GM18858 (cell line): ENCODE results near the gene SEC22B.
A peak's percentile ranks its signal among the peaks of the same experiment; 100 is the strongest.
"Not testable (repeated sequence)": the region's sequence is repeated elsewhere in the genome, so short reads cannot be mapped to it uniquely, and the experiment has no call there.

Experiments
- ATAC-seq: cut with Tn5 transposase; IDR thresholded peaks from one replicate; pipeline ENCODE4 v1.9.1; 2021; ENCODE audit not compliant: unreplicated experiment

The SEC22B gene

DNA sequence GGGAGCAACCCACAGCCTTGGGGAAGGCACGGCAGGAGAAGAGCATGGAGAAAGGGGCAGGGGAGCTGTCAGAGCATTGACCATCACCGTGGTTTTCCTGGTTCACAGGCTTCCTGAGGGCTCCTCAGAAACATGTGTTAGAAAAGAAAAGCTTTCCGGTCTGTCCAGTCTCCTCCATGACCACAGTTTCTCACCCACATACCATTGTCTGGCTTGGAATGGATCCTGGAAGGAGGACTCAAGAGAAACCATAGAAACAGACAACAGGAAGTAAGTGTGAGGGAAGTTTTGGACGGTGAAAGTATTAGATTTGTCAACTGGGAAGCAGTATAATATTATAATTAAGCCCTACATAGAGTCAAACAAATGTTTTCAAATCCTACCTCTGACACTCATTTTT is 55.8 kb downstream of the SEC22B start:
- ATAC-seq = not testable (repeated sequence)

DNA sequence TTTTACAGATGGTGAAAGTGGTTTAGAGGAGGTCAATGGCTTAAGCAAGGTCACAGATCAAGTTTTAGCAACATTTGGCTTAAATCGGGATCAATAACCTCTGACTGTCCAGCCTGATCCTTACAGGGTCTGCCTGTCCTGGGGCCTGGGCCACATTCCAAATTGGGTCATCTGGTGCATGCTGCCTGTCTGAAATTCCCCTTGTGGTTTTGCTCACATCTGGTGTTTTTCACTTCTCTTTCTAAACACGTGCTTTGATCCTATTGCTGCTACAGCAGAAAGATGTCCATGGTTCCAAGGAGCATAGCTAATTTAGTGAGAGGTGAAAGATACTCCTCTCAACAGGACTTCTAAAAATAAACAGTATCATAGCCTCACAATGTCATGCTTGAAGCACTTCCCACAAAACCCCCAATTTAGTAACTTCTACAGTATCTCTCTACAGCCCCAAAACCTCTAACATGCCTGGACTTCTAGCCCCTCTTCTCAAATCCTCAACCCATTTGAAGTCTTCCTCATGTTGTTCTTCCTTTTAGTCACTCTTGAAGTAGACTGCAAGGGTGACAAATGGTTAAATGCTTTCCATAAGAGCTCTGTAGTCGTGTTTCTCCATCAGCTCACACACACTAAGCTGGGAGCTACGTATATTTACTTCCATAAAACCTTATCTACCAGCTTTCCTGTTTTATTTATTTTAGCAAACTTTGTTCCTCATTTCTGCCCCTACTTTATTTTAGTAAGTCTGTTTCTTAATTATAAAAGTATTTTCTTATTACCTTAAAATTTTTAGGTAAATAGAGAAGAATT is 58.7 kb downstream of the SEC22B start:
- peak; percentile 60 for ATAC-seq

DNA sequence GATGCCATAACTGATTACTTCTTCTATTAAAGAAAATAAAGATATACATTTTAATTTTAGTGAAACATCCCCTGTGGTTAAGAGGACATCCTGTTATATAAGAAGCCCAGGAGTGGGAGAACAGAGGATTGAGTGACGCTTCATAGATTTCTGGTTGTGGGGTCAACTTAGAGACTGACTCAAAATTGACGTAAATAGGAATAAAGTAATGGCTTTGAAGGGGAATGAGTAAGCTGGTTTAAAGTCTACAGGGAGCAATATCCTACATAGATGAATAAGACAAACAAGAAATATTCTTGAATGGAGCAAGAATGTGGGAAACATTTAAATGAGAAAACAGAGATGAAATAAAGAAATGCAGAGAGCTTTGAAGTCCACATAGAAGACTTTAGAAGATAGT is 60.2 kb downstream of the SEC22B start:
- ATAC-seq = not testable (repeated sequence)

DNA sequence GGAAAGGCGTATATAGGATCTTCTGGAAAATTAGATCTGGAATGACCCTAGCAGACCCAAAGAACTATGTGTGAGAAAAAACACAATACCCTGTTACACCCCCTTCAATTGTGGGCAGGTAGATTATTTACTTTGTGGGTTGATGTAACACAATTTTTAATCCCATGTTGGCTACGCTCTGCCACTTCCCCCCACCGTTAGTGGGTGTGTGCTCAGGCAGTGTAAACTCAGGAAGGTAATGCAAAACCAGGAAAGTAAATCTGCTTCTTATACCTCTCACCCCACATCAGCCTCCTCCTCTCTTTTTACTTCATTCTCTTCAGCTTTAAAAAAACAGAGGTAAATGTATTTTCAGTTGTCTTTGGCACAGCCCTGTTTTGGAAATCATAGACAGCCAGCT is 63.2 kb downstream of the SEC22B start:
- ATAC-seq = not testable (repeated sequence)

DNA sequence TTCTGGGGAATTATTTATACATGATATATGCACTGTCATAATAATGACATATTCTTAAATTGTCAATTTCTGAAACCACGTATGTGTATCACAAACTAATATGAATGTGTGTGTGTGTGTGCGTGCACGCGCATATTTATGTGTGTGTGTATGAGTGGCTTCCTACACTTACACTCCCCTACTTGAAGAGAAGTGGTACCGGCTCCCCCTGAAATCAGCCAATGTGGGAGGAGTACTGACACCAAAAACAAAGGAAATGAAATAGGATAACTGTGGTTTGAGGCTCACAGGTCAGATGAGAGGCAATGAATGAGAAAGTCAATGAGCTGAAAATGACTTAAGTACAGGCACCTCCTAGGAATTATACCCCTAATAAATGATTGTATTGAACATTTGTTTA is 64.1 kb downstream of the SEC22B start:
- ATAC-seq = not testable (repeated sequence)

DNA sequence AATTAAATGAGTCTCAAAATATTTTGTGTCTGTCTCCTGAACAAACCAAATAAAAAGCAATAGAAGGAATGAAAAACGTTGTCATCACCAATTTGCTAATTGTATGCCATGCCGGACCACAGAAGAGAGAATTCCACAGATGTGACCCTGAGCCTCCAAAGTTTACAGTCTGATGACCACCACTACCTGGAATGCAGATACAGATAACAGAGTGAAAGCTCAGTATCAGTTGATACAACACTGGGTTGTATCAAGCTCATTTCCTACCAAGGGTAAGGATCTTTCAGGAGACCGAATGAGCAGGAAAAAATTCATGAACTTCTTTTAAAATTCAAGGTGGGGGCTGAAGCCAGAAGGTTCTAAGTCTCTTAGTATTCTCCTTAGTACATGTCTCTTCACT is 64.5 kb downstream of the SEC22B start:
- not testable (repeated sequence) for ATAC-seq

DNA sequence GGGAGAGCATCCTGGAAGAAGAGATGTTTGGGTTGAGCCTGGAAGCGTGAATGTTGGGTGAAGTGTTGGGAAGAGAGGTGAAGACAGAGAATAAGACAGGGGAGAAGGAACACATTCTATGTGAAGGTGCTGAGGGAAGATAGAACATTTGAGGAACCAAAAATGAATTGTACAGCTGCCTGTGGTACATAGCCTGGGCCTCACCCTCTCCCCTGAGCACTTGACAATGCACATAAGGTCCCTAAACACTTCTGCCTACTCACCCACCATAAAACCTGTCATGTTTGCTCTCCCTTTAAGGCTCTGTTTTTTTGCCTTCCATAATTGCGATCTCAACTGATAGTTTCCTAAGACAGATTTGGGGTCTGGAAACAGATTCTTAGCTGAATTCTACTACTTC is 65.3 kb downstream of the SEC22B start:
- ATAC-seq = not testable (repeated sequence)

DNA sequence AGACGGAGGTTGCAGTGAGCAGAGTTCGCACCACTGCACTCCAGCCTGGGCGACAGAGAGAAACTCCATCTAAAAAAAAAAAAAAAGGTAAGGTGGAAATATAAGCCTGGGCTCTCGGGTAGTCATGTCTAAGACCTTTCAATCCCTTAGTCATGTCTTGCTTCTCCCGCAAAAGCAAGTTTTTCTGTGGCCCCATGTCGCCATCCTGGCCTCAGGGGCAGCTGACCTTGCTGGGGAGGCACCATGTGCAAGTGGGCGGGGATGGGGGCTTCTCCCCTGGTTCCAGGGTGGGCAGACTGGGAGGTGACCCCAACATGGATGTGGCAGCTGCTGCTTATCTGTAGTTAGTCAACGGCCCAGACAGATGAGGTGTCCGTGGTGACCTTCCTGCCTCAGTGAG is 66.7 kb downstream of the SEC22B start:
- ATAC-seq = not testable (repeated sequence)

DNA sequence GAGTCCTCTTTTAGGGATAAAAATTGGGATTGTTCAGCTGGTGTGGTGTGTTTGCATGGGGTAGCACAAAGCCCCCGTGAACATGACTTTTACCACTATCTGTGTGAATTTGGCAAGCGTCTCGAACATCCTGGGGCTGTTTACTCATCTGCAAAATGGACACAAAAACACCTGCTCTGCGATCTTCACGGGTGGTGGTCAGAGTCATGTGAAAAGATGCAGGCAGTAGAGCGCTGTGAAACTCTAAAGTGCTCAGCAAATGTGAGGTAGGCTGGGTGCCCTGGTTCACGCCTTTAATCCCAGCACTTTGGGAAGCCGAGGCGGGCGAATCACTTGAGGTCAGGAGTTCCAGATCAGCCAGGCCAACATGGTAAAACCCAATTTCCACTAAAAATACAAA is 67.1 kb downstream of the SEC22B start:
- ATAC-seq = not testable (repeated sequence)

DNA sequence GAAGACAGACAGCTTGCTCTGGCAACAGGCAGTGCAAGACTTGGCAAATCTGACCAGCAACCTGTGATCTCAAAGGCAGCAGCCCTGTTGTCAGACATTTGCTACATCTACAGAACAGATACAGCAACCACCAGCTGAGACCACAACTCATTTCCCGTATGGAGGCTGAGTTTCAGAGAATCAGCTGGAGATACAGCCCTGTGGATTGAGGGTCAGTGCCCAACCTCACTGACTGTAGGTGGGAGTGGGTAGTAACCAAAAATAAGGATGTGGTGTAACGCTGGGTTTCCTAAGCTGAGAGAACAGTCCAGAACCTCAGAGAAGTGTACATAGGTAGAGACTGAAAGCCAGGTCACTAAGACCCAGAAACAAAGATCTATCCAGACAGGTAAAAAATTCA is 71.0 kb downstream of the SEC22B start:
- not testable (repeated sequence) for ATAC-seq

DNA sequence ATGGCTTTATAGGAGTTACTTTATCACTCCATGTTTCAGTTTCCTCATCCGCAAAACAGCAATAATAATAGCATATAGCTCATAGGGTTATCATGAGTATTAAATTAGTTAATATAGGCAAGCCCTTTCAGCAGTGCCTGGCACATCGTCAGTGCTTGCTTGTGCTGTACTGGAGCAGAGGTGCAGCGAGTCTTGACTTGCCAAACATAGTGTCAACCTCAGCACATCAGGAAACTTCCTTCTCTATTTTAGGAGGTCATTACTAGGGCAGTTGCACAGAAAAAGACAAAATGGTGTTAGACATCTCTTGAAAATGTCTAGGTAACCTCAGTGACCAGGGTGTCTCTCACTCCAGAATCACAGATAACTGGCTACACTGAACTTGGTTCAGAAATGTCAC is 72.6 kb downstream of the SEC22B start:
- ATAC-seq = not testable (repeated sequence)

DNA sequence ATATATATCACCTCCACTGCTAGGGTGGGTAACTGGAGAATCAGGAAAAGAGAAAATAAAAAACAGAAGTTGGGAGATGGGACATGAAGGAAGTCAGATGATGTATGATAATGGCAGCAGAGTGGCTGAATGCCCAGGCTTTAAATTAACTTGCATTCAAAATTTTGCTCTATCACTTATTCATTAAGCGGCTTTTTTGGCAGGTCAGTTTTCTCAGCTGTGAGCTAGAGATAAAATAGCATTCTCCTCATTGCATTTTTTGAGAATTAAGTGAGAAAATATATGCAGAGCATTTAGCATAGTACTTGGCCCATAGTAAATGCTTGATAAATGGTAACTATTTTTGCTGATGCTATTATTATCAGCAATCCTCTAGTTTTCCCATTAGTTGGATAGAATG is 74.7 kb downstream of the SEC22B start:
- not testable (repeated sequence) for ATAC-seq
